BLaER1 (cell line): ENCODE data around the gene FBLN1.
"Not testable (repeated sequence)": the region's sequence is repeated elsewhere in the genome, so short reads cannot be mapped to it uniquely, and the experiment has no call there.

Experiments
- H3K27ac ChIP-seq: shearing (Covaris generic); formaldehyde crosslinking; 2 replicates; pipeline ENCODE4 v1.8.1; 2022
- H3K27me3 ChIP-seq: shearing (Covaris generic); formaldehyde crosslinking; 2 replicates; pipeline ENCODE4 v1.8.1; 2022
- H3K36me3 ChIP-seq: shearing (Covaris generic); formaldehyde crosslinking; 2 replicates; pipeline ENCODE4 v1.8.1; 2022
- H3K4me1 ChIP-seq: shearing (Covaris generic); formaldehyde crosslinking; 2 replicates; pipeline ENCODE4 v1.8.1; 2022
- H3K4me2 ChIP-seq: shearing (Covaris generic); formaldehyde crosslinking; 2 replicates; pipeline ENCODE4 v1.8.1; 2022
- H3K4me3 ChIP-seq: shearing (Covaris generic); formaldehyde crosslinking; 2 replicates; pipeline ENCODE4 v1.8.1; 2022
- H3K9ac ChIP-seq: shearing (Covaris generic); formaldehyde crosslinking; 2 replicates; pipeline ENCODE4 v1.8.1; 2022
- H3K9me3 ChIP-seq: shearing (Covaris generic); formaldehyde crosslinking; 2 replicates; pipeline ENCODE4 v1.8.1; 2022
- H4K20me1 ChIP-seq: shearing (Covaris generic); formaldehyde crosslinking; 2 replicates; pipeline ENCODE4 v1.8.1; 2022
- Cebpa-rat ChIP-seq: shearing (Covaris generic); IDR thresholded peaks from 2 replicates; pipeline ENCODE4 v1.8.1; 2022

Gene FBLN1

GRCh38 chr22:45598596-45599217 is 96.0 kb downstream of the FBLN1 start:
- no peak overlapping the region for H3K4me3 ChIP-seq
- peaks cover 9% of the 10 kb centered on the region for H3K36me3 ChIP-seq
- TF ChIP-seq Cebpa-rat = no peak
- no peak overlapping the region for H3K9ac ChIP-seq
- no peaks in the 10 kb centered on the region for H4K20me1 ChIP-seq
- H3K27me3 ChIP-seq = no peaks in the 10 kb centered on the region
- H3K27ac ChIP-seq = no peak overlapping the region
- no peak overlapping the region for H3K4me2 ChIP-seq
- no peaks in the 10 kb centered on the region for H3K9me3 ChIP-seq
- peaks cover 37% of the 10 kb centered on the region for H3K4me1 ChIP-seq

- Histone ChIP-seq H3K9ac (no peak overlapping the region), H3K4me3 (no peak overlapping the region), H3K4me2 (no peak overlapping the region), H3K4me1 (peaks cover 49% of the 10 kb centered on the region), H3K36me3 (0 out of 2 replicates have a peak, but pooled peaks cover 4% of the 10 kb centered on the region), H3K27ac (no peak overlapping the region), H3K9me3 (no peaks in the 10 kb centered on the region), H4K20me1 (no peaks in the 10 kb centered on the region), H3K27me3 (no peaks in the 10 kb centered on the region)
- TF ChIP-seq Cebpa-rat = no peak
Observed at GRCh38 chr22:45599836-45600577, 97.3 kb downstream of the FBLN1 start.

GRCh38 chr22:45600790-45601730 is 98.4 kb downstream of the FBLN1 start:
- H3K9ac ChIP-seq = no peak overlapping the region
- H3K27ac ChIP-seq = 0 out of 2 replicates have a peak overlapping the region, but pooled peaks have one; percentile 59
- no peaks in the 10 kb centered on the region for H3K9me3 ChIP-seq
- H3K4me3 ChIP-seq = no peak overlapping the region
- 0 out of 2 replicates have a peak, but pooled peaks cover 4% of the 10 kb centered on the region for H3K36me3 ChIP-seq
- H3K27me3 ChIP-seq = no peaks in the 10 kb centered on the region
- H3K4me1 ChIP-seq = peaks cover 49% of the 10 kb centered on the region
- no peaks in the 10 kb centered on the region for H4K20me1 ChIP-seq
- TF ChIP-seq Cebpa-rat = no peak
- peak overlapping the region; percentile 84; the same call in 1 of the 2 replicates for H3K4me2 ChIP-seq

- Histone ChIP-seq H3K9me3 (no peaks in the 10 kb centered on the region), H3K9ac (peak overlapping the region; percentile 40; the same call in 1 of the 2 replicates), H3K36me3 (0 out of 2 replicates have a peak, but pooled peaks cover 4% of the 10 kb centered on the region), H4K20me1 (no peaks in the 10 kb centered on the region), H3K27me3 (no peaks in the 10 kb centered on the region), H3K4me1 (peaks cover 58% of the 10 kb centered on the region), H3K27ac (peak overlapping the region; percentile 59; the same call in 1 of the 2 replicates), H3K4me2 (peak overlapping the region; percentile 84), H3K4me3 (peak overlapping the region; percentile 58; the same call in 1 of the 2 replicates)
- no peak for TF ChIP-seq Cebpa-rat
Observed at GRCh38 chr22:45602004-45602733, 99.5 kb downstream of the FBLN1 start.

- Histone ChIP-seq H3K9ac (peak overlapping the region; percentile 39; the same call in 1 of the 2 replicates), H3K36me3 (no peaks in the 10 kb centered on the region), H3K27me3 (no peaks in the 10 kb centered on the region), H3K4me3 (peak overlapping the region; percentile 58), H3K27ac (peak overlapping the region; percentile 36; the same call in 1 of the 2 replicates), H3K9me3 (no peaks in the 10 kb centered on the region), H3K4me1 (peaks cover 65% of the 10 kb centered on the region), H3K4me2 (peak overlapping the region; percentile 84), H4K20me1 (no peaks in the 10 kb centered on the region)
- TF ChIP-seq Cebpa-rat = no peak
Observed at GRCh38 chr22:45602824-45603595, 100.3 kb downstream of the FBLN1 start.

GRCh38 chr22:45603619-45604018 is 100.9 kb downstream of the FBLN1 start:
- peak overlapping the region; percentile 58 for H3K4me3 ChIP-seq
- H3K4me2 ChIP-seq = peak overlapping the region; percentile 84

GRCh38 chr22:45608045-45608444 is 105.4 kb downstream of the FBLN1 start:
- H3K4me1 ChIP-seq = peaks cover 81% of the 10 kb centered on the region
- H3K27ac ChIP-seq = peak overlapping the region; percentile 39; the same call in 1 of the 2 replicates
- H3K27me3 ChIP-seq, H3K36me3 ChIP-seq, H4K20me1 ChIP-seq, H3K4me3 ChIP-seq, H3K9me3 ChIP-seq: not testable (repeated sequence)
- H3K4me2 ChIP-seq = peak overlapping the region; percentile 79
- H3K9ac ChIP-seq = peak overlapping the region; percentile 34; the same call in 1 of the 2 replicates

More at GRCh38 chr22:45603619-45604018, 100.9 kb downstream of the FBLN1 start:
- H3K36me3 ChIP-seq = no peaks in the 10 kb centered on the region
- peak overlapping the region; percentile 39; the same call in 1 of the 2 replicates for H3K9ac ChIP-seq
- no peaks in the 10 kb centered on the region for H4K20me1 ChIP-seq
- TF ChIP-seq Cebpa-rat = no peak
- peaks cover 71% of the 10 kb centered on the region for H3K4me1 ChIP-seq
- H3K27ac ChIP-seq = peak overlapping the region; percentile 36; the same call in 1 of the 2 replicates
- no peaks in the 10 kb centered on the region for H3K27me3 ChIP-seq
- no peaks in the 10 kb centered on the region for H3K9me3 ChIP-seq

- Histone ChIP-seq H3K9ac (peak overlapping the region; percentile 34; the same call in 1 of the 2 replicates), H3K4me1 (peaks cover 76% of the 10 kb centered on the region), H3K4me3 (no peak overlapping the region), H3K36me3 (no peaks in the 10 kb centered on the region), H3K4me2 (peak overlapping the region; percentile 79), H3K27me3 (no peaks in the 10 kb centered on the region), H4K20me1 (no peaks in the 10 kb centered on the region), H3K9me3 (no peaks in the 10 kb centered on the region), H3K27ac (peak overlapping the region; percentile 39; the same call in 1 of the 2 replicates)
- TF ChIP-seq Cebpa-rat = no peak
Observed at GRCh38 chr22:45608763-45609180, 106.1 kb downstream of the FBLN1 start.
